Measurements from ENCODE around the gene TMEM150C. TPM values are rescaled to one million over a fixed set of nuclear protein-coding genes. Genes with fewer than 3 reads are reported as not detected.

Gene TMEM150C
- total and polyA plus RNA-seq, 2 of the 4 experiments (the other 2 are of a cell fraction): 0.10 to 0.36 TPM

DNA sequence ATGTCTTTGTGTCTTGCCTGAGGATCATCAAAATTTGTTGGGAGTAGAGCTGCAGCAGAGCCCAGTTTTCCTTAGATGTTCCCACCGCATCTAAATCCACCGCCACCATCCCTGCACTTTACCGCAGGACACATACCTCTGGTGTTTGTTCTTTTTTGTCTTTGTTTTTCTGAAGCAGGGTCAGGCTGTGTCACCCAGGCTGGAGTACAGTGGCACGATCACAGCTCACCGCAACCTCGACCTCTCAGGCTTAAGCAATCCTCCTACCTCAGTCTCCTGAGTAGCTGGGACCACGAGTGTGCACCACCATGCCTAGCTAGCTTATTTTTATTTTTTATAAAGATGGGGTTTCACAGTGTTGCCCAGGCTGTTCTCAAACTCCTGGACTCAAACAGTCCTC lies 126.8 kb downstream of the TMEM150C start:
- Histone ChIP-seq H3K9me3 (ENCODE audit: control insufficient read depth, insufficient read depth, low read length) (no peaks in the 10 kb centered on the region), H3K4me2 (ENCODE audit: low read depth, low read length) (no peak overlapping the region), H3K14ac (replicated peaks; ENCODE audit: low read depth, low read length) (no peak overlapping the region), H2BK20ac (ENCODE audit: low read depth, low read length) (no peak overlapping the region), H2BK5ac (ENCODE audit: low read depth, low read length, poor library complexity, severe bottlenecking) (no peak overlapping the region), H4K91ac (ENCODE audit: insufficient read depth, low read depth, low read length) (no peak overlapping the region), H3K18ac (ENCODE audit: low read depth, low read length) (no peak overlapping the region), H3K36me3 (ENCODE audit: control insufficient read depth, insufficient read depth, low read length) (no peaks in the 10 kb centered on the region), H3K56ac (ENCODE audit: extremely low read depth, insufficient read depth, low read length) (no peak overlapping the region), H3K23ac (ENCODE audit: low read depth, low read length) (no peak overlapping the region), H3K27ac (ENCODE audit: insufficient read depth, low read length) (no peak overlapping the region), H4K8ac (ENCODE audit: low read depth in 2 of 2, low read length in 2 of 2) (no peak overlapping the region), H3K9me1 (ENCODE audit: insufficient read depth, low read length) (peaks cover 14% of the 10 kb centered on the region), H3K79me1 (ENCODE audit: low read depth in 1 of 2, low read length in 2 of 2) (peaks cover 47 to 79% of the 10 kb centered on the region in 2 experiments), H2AK5ac (ENCODE audit: low read depth, low read length) (no peak overlapping the region), H2BK120ac (ENCODE audit: low read depth, low read length) (no peak overlapping the region), H2AK9ac (replicated peaks; ENCODE audit: low read depth, low read length, poor library complexity) (no peak overlapping the region), H4K20me1 (ENCODE audit: insufficient read depth, low read length) (peaks cover 32% of the 10 kb centered on the region), H3K4ac (ENCODE audit: low read depth, low read length) (no peak overlapping the region), H3K9ac (ENCODE audit: low read depth, low read length) (no peak overlapping the region), H3K4me3 (ENCODE audit: insufficient read depth, low read depth, low read length) (no peak overlapping the region), H2AFZ (replicated peaks; ENCODE audit: low read length, poor library complexity) (no peak overlapping the region), H3K27me3 (ENCODE audit: control insufficient read depth, insufficient read depth, low read length) (no peaks in the 10 kb centered on the region), H2BK15ac (ENCODE audit: low read depth, low read length) (no peak overlapping the region), H4K5ac (ENCODE audit: low read depth, low read length) (no peak overlapping the region), H3K4me1 (ENCODE audit: control insufficient read depth, insufficient read depth, low read length) (peaks cover 3% of the 10 kb centered on the region)
- no TSS peak for BruUV-seq (replicated peaks)
- DNase-seq (no peak), ATAC-seq (ENCODE audit: low read depth) (no peak)
- dilution Hi-C loops (cut with HindIII; ENCODE audit: low sequenced_read_pairs, unreplicated experiment) (no loop called here), intact Hi-C loops (cut with micrococcal nuclease) (no loop called here), in situ Hi-C loops (cut with MboI; ENCODE audit: low sequenced_read_pairs) (loop anchor here (25.0 kb wide), 1 partner anchor 602 kb away; the partner anchor contains the start of gene COPS4)
- TF ChIP-seq RCOR1 (IDR thresholded peaks at IDR 0.05; ENCODE audit: insufficient replicate concordance, low read length) (no peak), NFE2L2 (IDR thresholded peaks at IDR 0.05; ENCODE audit: low read depth, low read length) (no peak), CTCF (conservative IDR thresholded peaks at IDR 0.05; ENCODE audit: low read depth, low read length) (no peak), POLR2A (IDR thresholded peaks at IDR 0.05; ENCODE audit: low read depth, low read length) (no peak), BHLHE40 (IDR thresholded peaks at IDR 0.05; ENCODE audit: low read depth, low read length) (no peak), CHD1 (IDR thresholded peaks at IDR 0.05; ENCODE audit: low read depth, low read length) (no peak), MXI1 (IDR thresholded peaks at IDR 0.05; ENCODE audit: borderline replicate concordance, low read depth, low read length) (no peak), RAD21 (IDR thresholded peaks at IDR 0.05; ENCODE audit: low read length) (no peak), FOS (IDR thresholded peaks at IDR 0.05; ENCODE audit: low read depth, low read length) (no peak), MAFK (IDR thresholded peaks at IDR 0.05; ENCODE audit: low read depth, low read length) (no peak), MAZ (IDR thresholded peaks at IDR 0.05; ENCODE audit: borderline replicate concordance, low read depth, low read length) (no peak), SMC3 (IDR thresholded peaks at IDR 0.05; ENCODE audit: low read depth, low read length) (no peak), RFX5 (IDR thresholded peaks at IDR 0.05; ENCODE audit: low read depth, low read length) (no peak)
- TF ChIP-seq, protein P1, sequence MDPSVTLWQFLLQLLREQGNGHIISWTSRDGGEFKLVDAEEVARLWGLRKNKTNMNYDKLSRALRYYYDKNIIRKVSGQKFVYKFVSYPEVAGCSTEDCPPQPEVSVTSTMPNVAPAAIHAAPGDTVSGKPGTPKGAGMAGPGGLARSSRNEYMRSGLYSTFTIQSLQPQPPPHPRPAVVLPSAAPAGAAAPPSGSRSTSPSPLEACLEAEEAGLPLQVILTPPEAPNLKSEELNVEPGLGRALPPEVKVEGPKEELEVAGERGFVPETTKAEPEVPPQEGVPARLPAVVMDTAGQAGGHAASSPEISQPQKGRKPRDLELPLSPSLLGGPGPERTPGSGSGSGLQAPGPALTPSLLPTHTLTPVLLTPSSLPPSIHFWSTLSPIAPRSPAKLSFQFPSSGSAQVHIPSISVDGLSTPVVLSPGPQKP (IDR thresholded peaks at IDR 0.05; ENCODE audit: borderline replicate concordance, low read depth, low read length): no peak
- TF ChIP-seq, protein P2, sequence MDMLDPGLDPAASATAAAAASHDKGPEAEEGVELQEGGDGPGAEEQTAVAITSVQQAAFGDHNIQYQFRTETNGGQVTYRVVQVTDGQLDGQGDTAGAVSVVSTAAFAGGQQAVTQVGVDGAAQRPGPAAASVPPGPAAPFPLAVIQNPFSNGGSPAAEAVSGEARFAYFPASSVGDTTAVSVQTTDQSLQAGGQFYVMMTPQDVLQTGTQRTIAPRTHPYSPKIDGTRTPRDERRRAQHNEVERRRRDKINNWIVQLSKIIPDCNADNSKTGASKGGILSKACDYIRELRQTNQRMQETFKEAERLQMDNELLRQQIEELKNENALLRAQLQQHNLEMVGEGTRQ (IDR thresholded peaks at IDR 0.05; ENCODE audit: low read depth, low read length): no peak
- no CpG with 5 or more reads among the region's 7 CpGs for WGBS, 2 experiments (ENCODE audit: extremely low coverage in 2 of 2, insufficient read length in 1 of 2)
- CTCF ChIA-PET: no interaction called here
- POLR2A ChIA-PET (ENCODE audit: unreplicated experiment): no interaction called here
